Measurements from ENCODE around the gene TAF4B.

- TF ChIP-seq, protein P1, sequence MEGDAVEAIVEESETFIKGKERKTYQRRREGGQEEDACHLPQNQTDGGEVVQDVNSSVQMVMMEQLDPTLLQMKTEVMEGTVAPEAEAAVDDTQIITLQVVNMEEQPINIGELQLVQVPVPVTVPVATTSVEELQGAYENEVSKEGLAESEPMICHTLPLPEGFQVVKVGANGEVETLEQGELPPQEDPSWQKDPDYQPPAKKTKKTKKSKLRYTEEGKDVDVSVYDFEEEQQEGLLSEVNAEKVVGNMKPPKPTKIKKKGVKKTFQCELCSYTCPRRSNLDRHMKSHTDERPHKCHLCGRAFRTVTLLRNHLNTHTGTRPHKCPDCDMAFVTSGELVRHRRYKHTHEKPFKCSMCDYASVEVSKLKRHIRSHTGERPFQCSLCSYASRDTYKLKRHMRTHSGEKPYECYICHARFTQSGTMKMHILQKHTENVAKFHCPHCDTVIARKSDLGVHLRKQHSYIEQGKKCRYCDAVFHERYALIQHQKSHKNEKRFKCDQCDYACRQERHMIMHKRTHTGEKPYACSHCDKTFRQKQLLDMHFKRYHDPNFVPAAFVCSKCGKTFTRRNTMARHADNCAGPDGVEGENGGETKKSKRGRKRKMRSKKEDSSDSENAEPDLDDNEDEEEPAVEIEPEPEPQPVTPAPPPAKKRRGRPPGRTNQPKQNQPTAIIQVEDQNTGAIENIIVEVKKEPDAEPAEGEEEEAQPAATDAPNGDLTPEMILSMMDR (IDR thresholded peaks at IDR 0.05): no peak
- TF ChIP-seq EZH2 (IDR thresholded peaks at IDR 0.05; ENCODE audit: borderline replicate concordance, insufficient read depth, low read depth, low read length, poor library complexity, severe bottlenecking): no peak
Observed at GRCh38 chr18:26301681-26302080, 75.4 kb downstream of the TAF4B start.
